Progenitor cell of endocrine pancreas (in vitro differentiated cells): ENCODE data around the gene YAE1. TPM values are rescaled to one million over a fixed set of nuclear protein-coding genes. Genes with fewer than 3 reads are reported as not detected.

Source experiments
- DNase-seq: peaks from one replicate; pipeline ENCODE4 v3.0.0; 2021; ENCODE audit warnings: low spot score; ENCODE audit not compliant: unreplicated experiment
- H3K27ac Mint-ChIP-seq: 2 replicates; pipeline ENCODE4 v1.8.0; 2021; ENCODE audit warnings: mild to moderate bottlenecking, moderate library complexity, mixed read lengths
- H3K27me3 Mint-ChIP-seq: 2 replicates; pipeline ENCODE4 v1.8.0; 2021; ENCODE audit warnings: mixed read lengths
- H3K36me3 Mint-ChIP-seq: 2 replicates; pipeline ENCODE4 v1.8.0; 2022; ENCODE audit warnings: mixed read lengths; ENCODE audit not compliant: insufficient read depth
- H3K4me1 Mint-ChIP-seq: 2 replicates; pipeline ENCODE4 v1.8.0; 2021; ENCODE audit warnings: low read depth, mixed read lengths
- H3K4me3 Mint-ChIP-seq: 2 replicates; pipeline ENCODE4 v1.8.0; 2021; ENCODE audit warnings: low read depth, mild to moderate bottlenecking, moderate library complexity, mixed read lengths
- H3K9me3 Mint-ChIP-seq: 2 replicates; pipeline ENCODE4 v1.8.0; 2021; ENCODE audit warnings: low read depth, mixed read lengths
- CTCF ChIP-seq: fragments of 200-600 bp; sonication (generic); IDR thresholded peaks from one replicate; pipeline ENCODE4 v1.5.0; 2021; ENCODE audit warnings: antibody characterized with exemption, mild to moderate bottlenecking; ENCODE audit not compliant: unreplicated experiment
- total RNA-seq: library from RNA; stranded (reverse); gene quantifications from 2 replicates; pipeline ENCODE4 v1.2.1, GENCODE V29; 2021

The YAE1 gene
- total RNA-seq, 1 donor from 2014 or later = 35.0 TPM

- Mint-ChIP-seq H3K9me3 (no peaks in the 10 kb centered on the region), H3K4me1 (peaks cover 15% of the 10 kb centered on the region), H3K27me3 (peaks cover 4% of the 10 kb centered on the region), H3K4me3 (no peak overlapping the region), H3K27ac (no peak overlapping the region), H3K36me3 (no peaks in the 10 kb centered on the region)
- no peak for TF ChIP-seq CTCF
- DNase-seq = no peak
Measured at GRCh38 chr7:39615350-39615975, 49.3 kb downstream of the YAE1 start.

GRCh38 chr7:39616138-39616537 lies 49.9 kb downstream of the YAE1 start:
- H3K9me3 Mint-ChIP-seq = no peaks in the 10 kb centered on the region
- H3K4me3 Mint-ChIP-seq = no peak overlapping the region
- no peak overlapping the region for H3K27ac Mint-ChIP-seq
- TF ChIP-seq CTCF = no peak
- no peaks in the 10 kb centered on the region for H3K36me3 Mint-ChIP-seq
- H3K4me1 Mint-ChIP-seq = peaks cover 15% of the 10 kb centered on the region
- no peak for DNase-seq
- no peaks in the 10 kb centered on the region for H3K27me3 Mint-ChIP-seq

- H3K36me3 Mint-ChIP-seq = no peaks in the 10 kb centered on the region
- no peak overlapping the region for H3K4me3 Mint-ChIP-seq
- no peaks in the 10 kb centered on the region for H3K9me3 Mint-ChIP-seq
- DNase-seq = no peak
- no peak overlapping the region for H3K27ac Mint-ChIP-seq
- H3K27me3 Mint-ChIP-seq = no peaks in the 10 kb centered on the region
- TF ChIP-seq CTCF = no peak
- H3K4me1 Mint-ChIP-seq = peaks cover 17% of the 10 kb centered on the region
Measured at GRCh38 chr7:39617005-39617404, 50.8 kb downstream of the YAE1 start.

- H3K27me3 Mint-ChIP-seq = no peaks in the 10 kb centered on the region
- H3K36me3 Mint-ChIP-seq = no peaks in the 10 kb centered on the region
- no peak for DNase-seq
- no peaks in the 10 kb centered on the region for H3K9me3 Mint-ChIP-seq
- peaks cover 24% of the 10 kb centered on the region for H3K4me1 Mint-ChIP-seq
- H3K4me3 Mint-ChIP-seq = no peak overlapping the region
- no peak overlapping the region for H3K27ac Mint-ChIP-seq
- no peak for TF ChIP-seq CTCF
Measured at GRCh38 chr7:39618868-39619267, 52.7 kb downstream of the YAE1 start.

- no peak overlapping the region for H3K4me3 Mint-ChIP-seq
- H3K27me3 Mint-ChIP-seq = no peaks in the 10 kb centered on the region
- H3K4me1 Mint-ChIP-seq = peaks cover 34% of the 10 kb centered on the region
Measured at GRCh38 chr7:39620486-39620885, 54.3 kb downstream of the YAE1 start.

More at GRCh38 chr7:39620486-39620885, 54.3 kb downstream of the YAE1 start:
- no peak for DNase-seq
- H3K27ac Mint-ChIP-seq = no peak overlapping the region
- TF ChIP-seq CTCF = no peak
- no peaks in the 10 kb centered on the region for H3K36me3 Mint-ChIP-seq
- no peaks in the 10 kb centered on the region for H3K9me3 Mint-ChIP-seq
